Measurements from ENCODE around the gene LRP1B.

- no peak for TF ChIP-seq POLR2AphosphoS5 (IDR thresholded peaks at IDR 0.05)
- TF ChIP-seq REST (IDR thresholded peaks at IDR 0.05; ENCODE audit: borderline replicate concordance), result no peak
Measured at GRCh38 chr2:141654311-141654710, 476.5 kb downstream of the LRP1B start.

All from neural cell (in vitro differentiated cells).